Measurements from ENCODE around the gene VGLL3. TPM values are rescaled to one million over a fixed set of nuclear protein-coding genes. Genes with fewer than 3 reads are reported as not detected.
"Not testable (repeated sequence)": the region's sequence is repeated elsewhere in the genome, so short reads cannot be mapped to it uniquely, and the experiment has no call there.

The VGLL3 gene
- total and polyA plus RNA-seq, 3 experiments from 2014 or later = not detected

- H3K9me3 Mint-ChIP-seq = peaks cover 0 to 6% (median 4%) of the 10 kb centered on the region in 5 donors
- ChIA-PET POLR2A (no interaction called here), CTCF (no interaction called here)
- no peaks in the 10 kb centered on the region for H3K9me3 ChIP-seq (ENCODE audit: low read length)
- no peak overlapping the region for H3K27ac Mint-ChIP-seq
- peaks cover 5 to 13% of the 10 kb centered on the region in 2 donors for H3K27me3 Mint-ChIP-seq
- H3K36me3 ChIP-seq (ENCODE audit: insufficient read depth, low read length) = no peaks in the 10 kb centered on the region
- H3K4me3 Mint-ChIP-seq = no peak overlapping the region
- no peak overlapping the region for H3K27ac ChIP-seq (ENCODE audit: low read depth, low read length)
- H3K4me1 ChIP-seq (ENCODE audit: insufficient read depth, low read length) = no peaks in the 10 kb centered on the region
- no peaks in the 10 kb centered on the region for H3K27me3 ChIP-seq (ENCODE audit: insufficient read depth, low read length, poor library complexity, severe bottlenecking)
- DNase-seq = no peak
- no peak overlapping the region for H3K4me3 ChIP-seq (ENCODE audit: low read length)
- H3K36me3 Mint-ChIP-seq = no peaks in the 10 kb centered on the region
- peaks cover 0 to 10% (median 0%) of the 10 kb centered on the region in 3 donors for H3K4me1 Mint-ChIP-seq
Measured at GRCh38 chr3:86986671-86987420, 4.1 kb downstream of the VGLL3 start.

GRCh38 chr3:86985181-86985826 lies 5.6 kb downstream of the VGLL3 start:
- CTCF ChIA-PET = no interaction called here
- DNase-seq = no peak
- no peaks in the 10 kb centered on the region for H3K9me3 ChIP-seq (ENCODE audit: low read length)

GRCh38 chr3:86984271-86984670 lies 6.7 kb downstream of the VGLL3 start:
- no peak for DNase-seq
- no peak overlapping the region for H3K4me3 Mint-ChIP-seq
- POLR2A ChIA-PET = no interaction called here
- H3K36me3 Mint-ChIP-seq = no peaks in the 10 kb centered on the region
- no peaks in the 10 kb centered on the region for H3K4me1 Mint-ChIP-seq
- Histone ChIP-seq H3K36me3 (ENCODE audit: insufficient read depth, low read length) (no peaks in the 10 kb centered on the region), H3K4me3 (ENCODE audit: low read length) (no peak overlapping the region), H3K9me3 (ENCODE audit: low read length) (no peaks in the 10 kb centered on the region), H3K4me1 (ENCODE audit: insufficient read depth, low read length) (no peaks in the 10 kb centered on the region), H3K27ac (ENCODE audit: low read depth, low read length) (no peak overlapping the region), H3K27me3 (ENCODE audit: insufficient read depth, low read length, poor library complexity, severe bottlenecking) (no peaks in the 10 kb centered on the region)
- peaks cover 0 to 4% of the 10 kb centered on the region in 2 donors for H3K27me3 Mint-ChIP-seq
- H3K9me3 Mint-ChIP-seq = peaks cover 0 to 2% (median 0%) of the 10 kb centered on the region in 5 donors
- H3K27ac Mint-ChIP-seq = no peak overlapping the region
- CTCF ChIA-PET = no interaction called here

More at GRCh38 chr3:86985181-86985826, 5.6 kb downstream of the VGLL3 start:
- H3K27ac Mint-ChIP-seq = no peak overlapping the region
- H3K9me3 Mint-ChIP-seq = peaks cover 0 to 6% (median 4%) of the 10 kb centered on the region in 5 donors
- POLR2A ChIA-PET = no interaction called here
- peaks cover 0 to 6% (median 0%) of the 10 kb centered on the region in 3 donors for H3K4me1 Mint-ChIP-seq
- H3K4me3 Mint-ChIP-seq = no peak overlapping the region
- no peak overlapping the region for H3K27ac ChIP-seq (ENCODE audit: low read depth, low read length)
- H3K36me3 ChIP-seq (ENCODE audit: insufficient read depth, low read length) = no peaks in the 10 kb centered on the region
- H3K27me3 ChIP-seq (ENCODE audit: insufficient read depth, low read length, poor library complexity, severe bottlenecking) = no peaks in the 10 kb centered on the region
- H3K4me1 ChIP-seq (ENCODE audit: insufficient read depth, low read length) = no peaks in the 10 kb centered on the region
- H3K36me3 Mint-ChIP-seq = no peaks in the 10 kb centered on the region
- H3K4me3 ChIP-seq (ENCODE audit: low read length) = no peak overlapping the region
- peaks cover 2 to 13% of the 10 kb centered on the region in 2 donors for H3K27me3 Mint-ChIP-seq

- H3K9me3 Mint-ChIP-seq = peaks cover 0 to 4% (median 0%) of the 10 kb centered on the region in 5 donors
Measured at GRCh38 chr3:86982883-86983282, 8.1 kb downstream of the VGLL3 start.

GRCh38 chr3:86978111-86978551 lies 12.8 kb downstream of the VGLL3 start:
- no peak overlapping the region for H3K27ac Mint-ChIP-seq
- ChIA-PET POLR2A (no interaction called here), CTCF (no interaction called here)
- no peak overlapping the region for H3K4me3 Mint-ChIP-seq
- Histone ChIP-seq H3K27me3 (ENCODE audit: insufficient read depth, low read length, poor library complexity, severe bottlenecking) (no peaks in the 10 kb centered on the region), H3K36me3 (ENCODE audit: insufficient read depth, low read length) (no peaks in the 10 kb centered on the region), H3K4me3 (ENCODE audit: low read length) (no peak overlapping the region), H3K27ac (ENCODE audit: low read depth, low read length) (no peak overlapping the region), H3K4me1 (ENCODE audit: insufficient read depth, low read length) (no peaks in the 10 kb centered on the region), H3K9me3 (ENCODE audit: low read length) (no peaks in the 10 kb centered on the region)
- no peaks in the 10 kb centered on the region for H3K36me3 Mint-ChIP-seq
- no peaks in the 10 kb centered on the region for H3K4me1 Mint-ChIP-seq
- no peak for DNase-seq
- no peaks in the 10 kb centered on the region for H3K27me3 Mint-ChIP-seq
- peaks cover 0 to 12% (median 0%) of the 10 kb centered on the region in 5 donors for H3K9me3 Mint-ChIP-seq

More at GRCh38 chr3:86982883-86983282, 8.1 kb downstream of the VGLL3 start:
- Histone ChIP-seq H3K4me3 (ENCODE audit: low read length) (no peak overlapping the region), H3K9me3 (ENCODE audit: low read length) (no peaks in the 10 kb centered on the region), H3K4me1 (ENCODE audit: insufficient read depth, low read length) (no peaks in the 10 kb centered on the region), H3K36me3 (ENCODE audit: insufficient read depth, low read length) (no peaks in the 10 kb centered on the region), H3K27ac (ENCODE audit: low read depth, low read length) (no peak overlapping the region), H3K27me3 (ENCODE audit: insufficient read depth, low read length, poor library complexity, severe bottlenecking) (no peaks in the 10 kb centered on the region)
- no peaks in the 10 kb centered on the region for H3K36me3 Mint-ChIP-seq
- CTCF ChIA-PET = no interaction called here
- H3K27ac Mint-ChIP-seq = no peak overlapping the region
- DNase-seq = no peak
- no peaks in the 10 kb centered on the region for H3K4me1 Mint-ChIP-seq
- H3K4me3 Mint-ChIP-seq = no peak overlapping the region
- POLR2A ChIA-PET = no interaction called here
- H3K27me3 Mint-ChIP-seq = no peaks in the 10 kb centered on the region

- POLR2A ChIA-PET = no interaction called here
- Mint-ChIP-seq H3K27me3 (no peaks in the 10 kb centered on the region), H3K4me3 (no peak overlapping the region), H3K4me1 (no peaks in the 10 kb centered on the region), H3K36me3 (no peaks in the 10 kb centered on the region), H3K9me3 (peaks cover 0 to 12% (median 2%) of the 10 kb centered on the region in 5 donors), H3K27ac (no peak overlapping the region)
- H3K4me3 ChIP-seq (ENCODE audit: low read length) = no peak overlapping the region
- no peaks in the 10 kb centered on the region for H3K4me1 ChIP-seq (ENCODE audit: insufficient read depth, low read length)
- no peaks in the 10 kb centered on the region for H3K27me3 ChIP-seq (ENCODE audit: insufficient read depth, low read length, poor library complexity, severe bottlenecking)
- no peak overlapping the region for H3K27ac ChIP-seq (ENCODE audit: low read depth, low read length)
- H3K36me3 ChIP-seq (ENCODE audit: insufficient read depth, low read length) = no peaks in the 10 kb centered on the region
- DNase-seq = no peak
- CTCF ChIA-PET = no interaction called here
- no peaks in the 10 kb centered on the region for H3K9me3 ChIP-seq (ENCODE audit: low read length)
Measured at GRCh38 chr3:86976219-86976618, 14.7 kb downstream of the VGLL3 start.

- H3K27ac ChIP-seq (ENCODE audit: low read depth, low read length); H3K27ac Mint-ChIP-seq; H3K4me3 Mint-ChIP-seq; H3K9me3 ChIP-seq (ENCODE audit: low read length); H3K4me1 ChIP-seq (ENCODE audit: insufficient read depth, low read length); POLR2A ChIA-PET; H3K4me3 ChIP-seq (ENCODE audit: low read length); H3K27me3 ChIP-seq (ENCODE audit: insufficient read depth, low read length, poor library complexity, severe bottlenecking); H3K36me3 Mint-ChIP-seq; CTCF ChIA-PET; H3K36me3 ChIP-seq (ENCODE audit: insufficient read depth, low read length); H3K27me3 Mint-ChIP-seq; H3K4me1 Mint-ChIP-seq; DNase-seq: not testable (repeated sequence)
- peaks cover 0 to 12% (median 0%) of the 10 kb centered on the region in 5 donors for H3K9me3 Mint-ChIP-seq
Measured at GRCh38 chr3:86974177-86974576, 16.8 kb downstream of the VGLL3 start.

- Histone ChIP-seq H3K36me3 (ENCODE audit: insufficient read depth, low read length) (no peaks in the 10 kb centered on the region), H3K4me1 (ENCODE audit: insufficient read depth, low read length) (no peaks in the 10 kb centered on the region), H3K27me3 (ENCODE audit: insufficient read depth, low read length, poor library complexity, severe bottlenecking) (no peaks in the 10 kb centered on the region), H3K4me3 (ENCODE audit: low read length) (no peak overlapping the region), H3K27ac (ENCODE audit: low read depth, low read length) (no peak overlapping the region), H3K9me3 (ENCODE audit: low read length) (no peaks in the 10 kb centered on the region)
- Mint-ChIP-seq H3K9me3 (peaks cover 0 to 9% (median 3%) of the 10 kb centered on the region in 5 donors), H3K4me1 (no peaks in the 10 kb centered on the region), H3K27ac (no peak overlapping the region), H3K4me3 (no peak overlapping the region), H3K36me3 (no peaks in the 10 kb centered on the region), H3K27me3 (no peaks in the 10 kb centered on the region)
- POLR2A ChIA-PET = no interaction called here
- CTCF ChIA-PET = no interaction called here
- DNase-seq = no peak
Measured at GRCh38 chr3:86973440-86973839, 17.5 kb downstream of the VGLL3 start.

Data from CD8-positive, alpha-beta memory T cell (primary cell).